ENCODE measurements around the gene AGO3. TPM values are rescaled to one million over a fixed set of nuclear protein-coding genes. Genes with fewer than 3 reads are reported as not detected.

Gene AGO3
- total RNA-seq, 2 donors from 2014 or later = 19.4 to 32.7 TPM

DNA sequence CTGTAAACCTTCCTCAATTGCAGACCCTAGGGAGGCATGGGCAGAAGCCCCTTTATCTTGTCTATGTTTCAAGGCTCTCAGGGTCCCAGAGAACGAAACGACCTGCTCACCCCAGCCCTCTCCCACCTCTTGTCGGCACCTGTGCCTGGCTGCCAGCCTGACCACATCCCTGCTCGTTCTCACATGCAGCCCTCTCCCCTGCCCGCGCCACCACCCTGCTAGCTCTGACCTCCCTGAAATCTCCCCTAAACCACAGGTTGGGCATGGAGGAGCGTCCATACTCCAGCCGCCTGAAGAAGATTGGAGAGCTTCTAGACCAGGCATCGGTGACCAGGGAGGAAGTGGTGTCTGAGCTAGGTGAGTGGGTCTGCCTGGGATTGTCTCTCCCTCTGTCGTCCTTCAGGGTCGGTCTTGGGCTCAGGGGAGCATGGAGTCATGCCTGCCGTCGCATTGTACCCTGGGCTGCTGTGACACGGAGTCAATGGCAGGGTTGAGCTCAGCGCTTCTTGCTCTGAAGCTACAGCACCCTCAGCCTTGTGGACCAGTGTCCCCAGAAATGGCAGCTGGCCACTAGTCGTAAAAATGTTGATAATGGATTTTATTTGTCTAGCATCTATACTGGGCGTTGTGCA is 161.4 kb downstream of the AGO3 start:
- intact Hi-C loops (cut with DNase I) = no loop called here
- Histone ChIP-seq H3K27ac (no peak overlapping the region), H3K4me3 (no peak overlapping the region), H3K36me3 (peaks cover 4 to 22% of the 10 kb centered on the region in 2 donors), H3K9me3 (no peaks in the 10 kb centered on the region), H3K4me1 (replicated peaks) (peaks cover 8% of the 10 kb centered on the region), H3K27me3 (replicated peaks; ENCODE audit: insufficient read depth) (no peaks in the 10 kb centered on the region)
- 85% methylated on average over 17 of the region's 17 CpGs for WGBS
- TF ChIP-seq POLR2AphosphoS5 (IDR thresholded peaks at IDR 0.05) = no peak
- TF ChIP-seq POLR2A (IDR thresholded peaks at IDR 0.05) = no peak
- TF ChIP-seq, protein P1, sequence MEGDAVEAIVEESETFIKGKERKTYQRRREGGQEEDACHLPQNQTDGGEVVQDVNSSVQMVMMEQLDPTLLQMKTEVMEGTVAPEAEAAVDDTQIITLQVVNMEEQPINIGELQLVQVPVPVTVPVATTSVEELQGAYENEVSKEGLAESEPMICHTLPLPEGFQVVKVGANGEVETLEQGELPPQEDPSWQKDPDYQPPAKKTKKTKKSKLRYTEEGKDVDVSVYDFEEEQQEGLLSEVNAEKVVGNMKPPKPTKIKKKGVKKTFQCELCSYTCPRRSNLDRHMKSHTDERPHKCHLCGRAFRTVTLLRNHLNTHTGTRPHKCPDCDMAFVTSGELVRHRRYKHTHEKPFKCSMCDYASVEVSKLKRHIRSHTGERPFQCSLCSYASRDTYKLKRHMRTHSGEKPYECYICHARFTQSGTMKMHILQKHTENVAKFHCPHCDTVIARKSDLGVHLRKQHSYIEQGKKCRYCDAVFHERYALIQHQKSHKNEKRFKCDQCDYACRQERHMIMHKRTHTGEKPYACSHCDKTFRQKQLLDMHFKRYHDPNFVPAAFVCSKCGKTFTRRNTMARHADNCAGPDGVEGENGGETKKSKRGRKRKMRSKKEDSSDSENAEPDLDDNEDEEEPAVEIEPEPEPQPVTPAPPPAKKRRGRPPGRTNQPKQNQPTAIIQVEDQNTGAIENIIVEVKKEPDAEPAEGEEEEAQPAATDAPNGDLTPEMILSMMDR (IDR thresholded peaks at IDR 0.05) = no peak
- DNase-seq (ENCODE audit: low spot score) = no peak

GRCh38 chr1:36092798-36093185 is 161.9 kb downstream of the AGO3 start:
- 75% methylated on average over 9 of the region's 9 CpGs for WGBS
- no peak for TF ChIP-seq POLR2A (IDR thresholded peaks at IDR 0.05)
- peaks cover 8% of the 10 kb centered on the region for H3K4me1 ChIP-seq (replicated peaks)
- no peaks in the 10 kb centered on the region for H3K9me3 ChIP-seq
- H3K27ac ChIP-seq = no peak overlapping the region
- intact Hi-C loops (cut with DNase I) = no loop called here
- no peak overlapping the region for H3K4me3 ChIP-seq
- no peak for DNase-seq (ENCODE audit: low spot score)
- no peaks in the 10 kb centered on the region for H3K27me3 ChIP-seq (replicated peaks; ENCODE audit: insufficient read depth)
- H3K36me3 ChIP-seq = peaks cover 4 to 22% of the 10 kb centered on the region in 2 donors

- peaks cover 8% of the 10 kb centered on the region for H3K4me1 ChIP-seq (replicated peaks)
- no peak overlapping the region for H3K27ac ChIP-seq
- H3K36me3 ChIP-seq = peaks cover 4 to 22% of the 10 kb centered on the region in 2 donors
- intact Hi-C loops (cut with DNase I) = no loop called here
- DNase-seq (ENCODE audit: low spot score) = no peak
- TF ChIP-seq POLR2AphosphoS5 (IDR thresholded peaks at IDR 0.05) (no peak), POLR2A (IDR thresholded peaks at IDR 0.05) (no peak)
- TF ChIP-seq, protein P1 (IDR thresholded peaks at IDR 0.05) = no peak
- no peaks in the 10 kb centered on the region for H3K9me3 ChIP-seq
- WGBS = 81% methylated on average over 6 of the region's 7 CpGs
- H3K27me3 ChIP-seq (replicated peaks; ENCODE audit: insufficient read depth) = no peaks in the 10 kb centered on the region
- no peak overlapping the region for H3K4me3 ChIP-seq
Observed at GRCh38 chr1:36093226-36093625, 162.3 kb downstream of the AGO3 start.

DNA sequence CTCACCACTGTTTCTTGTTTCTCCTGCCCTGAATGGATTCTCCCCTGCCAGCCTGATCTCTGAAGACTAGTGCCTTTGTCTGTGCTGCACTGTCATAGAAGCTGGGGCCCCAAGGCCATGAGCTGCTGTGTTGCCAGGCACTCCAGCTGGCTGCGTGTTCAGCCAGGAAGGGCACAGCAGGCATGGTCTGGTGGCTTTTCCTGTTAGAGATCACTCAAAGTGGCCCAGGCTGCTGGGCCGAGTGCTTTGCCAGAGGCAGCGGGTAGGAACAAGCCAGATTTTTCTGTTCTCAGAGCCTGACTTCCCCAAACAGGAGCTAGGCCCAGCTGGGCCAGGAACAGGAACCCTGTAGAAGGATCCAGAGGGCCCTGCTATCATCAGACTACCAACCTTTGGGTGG is 163.0 kb downstream of the AGO3 start:
- Histone ChIP-seq H3K27me3 (replicated peaks; ENCODE audit: insufficient read depth) (no peaks in the 10 kb centered on the region), H3K9me3 (no peaks in the 10 kb centered on the region), H3K4me3 (no peak overlapping the region), H3K4me1 (replicated peaks) (peaks cover 8% of the 10 kb centered on the region), H3K36me3 (peaks cover 4 to 22% of the 10 kb centered on the region in 2 donors), H3K27ac (no peak overlapping the region)
- no peak for DNase-seq (ENCODE audit: low spot score)
- intact Hi-C loops (cut with DNase I) = no loop called here
- TF ChIP-seq POLR2AphosphoS5 (IDR thresholded peaks at IDR 0.05) (no peak), POLR2A (IDR thresholded peaks at IDR 0.05) (no peak)
- TF ChIP-seq, protein P1 (IDR thresholded peaks at IDR 0.05) = no peak
- WGBS = 72% methylated on average over 3 of the region's 3 CpGs

DNA sequence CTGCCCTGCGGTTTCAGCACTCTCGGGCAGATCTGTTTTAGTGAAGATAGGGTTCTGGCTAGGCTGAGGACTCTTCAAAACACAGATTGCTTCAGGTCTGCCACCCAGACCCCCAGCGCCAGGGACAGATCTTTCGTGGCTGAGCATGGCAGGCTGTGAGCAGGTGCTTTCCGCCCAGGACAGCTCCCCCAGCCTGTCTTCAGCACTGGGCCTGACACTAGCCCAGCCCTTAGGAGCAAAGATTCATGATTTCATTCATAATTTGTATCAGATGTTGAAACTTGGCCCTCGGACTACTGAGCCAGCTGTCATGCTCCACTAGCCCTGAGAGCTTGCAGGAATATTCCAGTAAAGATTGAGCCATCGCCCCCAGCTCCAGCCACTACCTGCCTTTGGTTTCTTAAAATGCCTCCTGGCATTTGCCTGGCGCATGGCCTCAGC is 163.7 kb downstream of the AGO3 start:
- Histone ChIP-seq H3K36me3 (peaks cover 4 to 22% of the 10 kb centered on the region in 2 donors), H3K27ac (no peak overlapping the region), H3K27me3 (replicated peaks; ENCODE audit: insufficient read depth) (no peaks in the 10 kb centered on the region), H3K4me3 (no peak overlapping the region), H3K4me1 (replicated peaks) (peaks cover 4% of the 10 kb centered on the region), H3K9me3 (no peaks in the 10 kb centered on the region)
- WGBS = 80% methylated on average over 8 of the region's 8 CpGs
- TF ChIP-seq POLR2AphosphoS5 (IDR thresholded peaks at IDR 0.05) = no peak
- TF ChIP-seq, protein P1 (IDR thresholded peaks at IDR 0.05) = no peak
- no peak for TF ChIP-seq POLR2A (IDR thresholded peaks at IDR 0.05)
- no peak for DNase-seq (ENCODE audit: low spot score)
- intact Hi-C loops (cut with DNase I) = loop anchor here (5.0 kb wide), 1 partner anchor 93 kb away; no protein-coding TSS in a partner anchor
